A673 (cell line): ENCODE data around the gene APOO.

ENCODE experiments used
- CTCF ChIP-seq: fragments of 300-800, 200-600 bp; sonication (generic); conservative IDR thresholded peaks from 2 replicates; pipeline ENCODE4 v1.5.1; 2017; ENCODE audit warnings: low read depth, mild to moderate bottlenecking, antibody characterized with exemption, low read length, moderate library complexity, mixed read lengths
- EZH2 ChIP-seq: fragments of 200-600 bp; sonication (generic); IDR thresholded peaks from 2 replicates; pipeline ENCODE4 v1.6.1; 2017; ENCODE audit warnings: borderline replicate concordance, low read depth, mild to moderate bottlenecking, mixed read lengths, antibody characterized with exemption, low read length; ENCODE audit not compliant: poor library complexity, severe bottlenecking

- no peak for TF ChIP-seq CTCF
- TF ChIP-seq EZH2: no peak
Measured at GRCh38 chrX:23883737-23884354, 23.9 kb downstream of the APOO start.
